Suprapubic skin (tissue), 4 donors: ENCODE results near the gene MCEMP1. TPM values are rescaled to one million over a fixed set of nuclear protein-coding genes. Genes with fewer than 3 reads are reported as not detected.

ENCODE experiments used
- DNase-seq, 2 donors: peaks; one replicate each; pipeline ENCODE4 v3.0.0-alpha.2; 2019; ENCODE audit warnings: low spot score in 2 of 2
- H3K27ac ChIP-seq: fragments of 200-600 bp; sonication (generic); one replicate; pipeline ENCODE4 v1.5.1; 2019
- H3K27me3 ChIP-seq: fragments of 200-600 bp; sonication (generic); one replicate; pipeline ENCODE4 v1.5.1; 2019
- H3K36me3 ChIP-seq: fragments of 200-600 bp; sonication (generic); one replicate; pipeline ENCODE4 v1.5.1; 2019
- H3K4me1 ChIP-seq: fragments of 200-600 bp; sonication (generic); one replicate; pipeline ENCODE4 v1.5.1; 2019
- H3K4me3 ChIP-seq: fragments of 200-600 bp; sonication (generic); one replicate; pipeline ENCODE4 v1.5.1; 2019; ENCODE audit warnings: mild to moderate bottlenecking
- H3K9me3 ChIP-seq: fragments of 200-600 bp; sonication (generic); one replicate; pipeline ENCODE4 v1.5.1; 2019
- EP300 ChIP-seq: sonication (generic); formaldehyde crosslinking; IDR thresholded peaks from one replicate; pipeline ENCODE4 v1.6.1; 2017; ENCODE audit warnings: antibody characterized with exemption
- POLR2A ChIP-seq, 2 donors: fragments of 450-650 bp; IDR thresholded peaks; one replicate each; pipeline ENCODE4 v1.6.1; 2017; ENCODE audit warnings: antibody characterized with exemption in 2 of 2, mild to moderate bottlenecking in 2 of 2, moderate library complexity in 2 of 2
- POLR2AphosphoS5 ChIP-seq, 3 donors: sonication (generic); formaldehyde crosslinking; IDR thresholded peaks; one replicate each; pipeline ENCODE4 v1.6.1; 2017; ENCODE audit warnings: antibody characterized with exemption in 3 of 3
- WGBS: methylation state at CpG from one replicate; pipeline ENCODE4 v1.1.5; 2018; 5-methylcytosine and 5-hydroxymethylcytosine counted together
- total RNA-seq, 4 donors: library from RNA; depleted of rRNA; stranded (reverse); fragments of >200 nt; gene quantifications; one replicate each; pipeline ENCODE4 v1.1.0, GENCODE V29; 2016
- TF ChIP-seq, protein P1 (sequence below), 2 donors: fragments of 200-600 bp in 1 of 2; fragments of 450-650 bp in 1 of 2; sonication (generic) in 1 of 2; IDR thresholded peaks; one replicate each; pipeline ENCODE4 v1.5.1; 2016 to 2019; ENCODE audit warnings: antibody characterized with exemption in 2 of 2, mild to moderate bottlenecking in 1 of 2, moderate library complexity in 1 of 2

MCEMP1 gene
- total RNA-seq, 4 donors from 2014 or later = 1.4 TPM; not detected in 3

DNA sequence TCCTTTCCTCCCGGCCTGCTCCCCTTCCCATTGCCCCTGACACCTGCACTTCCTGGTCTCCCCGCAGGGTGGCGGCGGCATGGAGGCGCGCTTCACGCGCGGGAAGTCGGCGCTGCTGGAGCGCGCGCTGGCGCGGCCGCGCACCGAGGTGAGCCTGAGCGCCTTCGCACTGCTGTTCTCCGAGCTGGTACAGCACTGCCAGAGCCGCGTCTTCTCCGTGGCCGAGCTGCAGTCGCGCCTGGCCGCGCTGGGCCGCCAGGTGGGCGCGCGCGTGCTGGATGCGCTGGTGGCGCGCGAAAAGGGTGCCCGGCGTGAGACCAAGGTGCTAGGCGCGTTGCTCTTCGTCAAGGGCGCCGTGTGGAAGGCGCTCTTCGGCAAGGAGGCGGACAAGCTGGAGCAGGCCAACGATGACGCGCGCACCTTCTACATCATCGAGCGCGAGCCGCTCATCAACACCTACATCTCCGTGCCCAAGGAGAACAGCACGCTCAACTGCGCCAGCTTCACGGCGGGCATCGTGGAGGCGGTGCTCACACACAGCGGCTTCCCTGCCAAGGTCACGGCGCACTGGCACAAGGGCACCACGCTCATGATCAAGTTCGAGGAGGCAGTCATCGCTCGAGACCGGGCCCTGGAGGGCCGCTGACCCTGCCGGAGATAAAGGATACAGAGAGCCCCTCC, 5.4 kb downstream of the MCEMP1 start:
- Histone ChIP-seq H3K27me3 (peaks cover 12% of the 10 kb centered on the region), H3K4me3 (peak overlapping the region; percentile 95), H3K4me1 (peaks cover 36% of the 10 kb centered on the region), H3K9me3 (no peaks in the 10 kb centered on the region), H3K27ac (no peak overlapping the region), H3K36me3 (peaks cover 27% of the 10 kb centered on the region)
- DNase-seq = no peak
- no peak for TF ChIP-seq EP300
- WGBS = 88% methylated on average over 47 of the region's 74 CpGs

DNA sequence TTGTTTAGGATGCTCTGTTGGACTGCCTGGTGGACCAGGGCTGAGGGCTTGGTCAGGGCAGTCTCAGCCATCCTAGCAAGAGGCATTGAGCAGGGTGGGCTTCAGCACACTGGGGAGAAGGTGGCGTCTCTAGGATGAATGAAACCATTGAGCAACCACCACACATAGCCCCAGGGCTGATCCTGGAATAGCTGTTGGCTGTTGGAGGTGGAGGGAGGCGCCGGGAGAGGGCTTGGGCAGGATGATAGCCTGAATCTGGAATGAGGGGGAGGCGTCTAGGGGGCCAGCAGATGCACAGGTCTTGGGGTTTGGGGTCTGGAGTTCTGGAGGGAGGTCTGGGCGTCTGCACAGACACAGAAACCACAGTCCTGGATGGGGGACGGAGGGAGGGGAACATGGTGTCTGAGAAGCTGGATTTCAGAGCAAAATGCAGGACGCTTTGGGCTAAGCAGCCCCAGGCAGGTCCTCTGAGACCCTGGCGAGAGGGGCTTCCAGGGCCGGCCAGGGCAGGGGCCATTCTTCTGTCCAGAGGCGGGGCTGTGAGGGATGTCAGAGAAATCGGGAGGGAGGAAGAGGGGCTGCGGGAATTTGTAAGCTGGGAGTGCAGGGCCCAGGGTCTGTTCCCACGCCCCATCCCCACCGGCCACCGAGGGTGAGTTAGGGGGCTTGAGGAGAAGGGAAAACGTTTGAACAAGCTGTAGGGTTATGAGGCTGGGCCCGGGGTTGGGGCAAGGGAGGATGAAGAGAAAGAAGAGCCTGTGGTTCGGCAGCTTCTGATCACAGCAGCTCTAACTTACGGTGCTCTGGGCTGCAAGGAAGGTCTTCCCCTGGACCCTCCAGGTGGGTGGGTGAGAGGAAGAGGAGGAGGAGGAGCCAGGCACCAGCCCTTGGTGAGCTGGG, 8.9 kb downstream of the MCEMP1 start:
- no peak overlapping the region for H3K4me3 ChIP-seq
- no peak overlapping the region for H3K27ac ChIP-seq
- TF ChIP-seq POLR2AphosphoS5 (IDR thresholded peaks at IDR 0.05) = no peak
- TF ChIP-seq, protein P1, sequence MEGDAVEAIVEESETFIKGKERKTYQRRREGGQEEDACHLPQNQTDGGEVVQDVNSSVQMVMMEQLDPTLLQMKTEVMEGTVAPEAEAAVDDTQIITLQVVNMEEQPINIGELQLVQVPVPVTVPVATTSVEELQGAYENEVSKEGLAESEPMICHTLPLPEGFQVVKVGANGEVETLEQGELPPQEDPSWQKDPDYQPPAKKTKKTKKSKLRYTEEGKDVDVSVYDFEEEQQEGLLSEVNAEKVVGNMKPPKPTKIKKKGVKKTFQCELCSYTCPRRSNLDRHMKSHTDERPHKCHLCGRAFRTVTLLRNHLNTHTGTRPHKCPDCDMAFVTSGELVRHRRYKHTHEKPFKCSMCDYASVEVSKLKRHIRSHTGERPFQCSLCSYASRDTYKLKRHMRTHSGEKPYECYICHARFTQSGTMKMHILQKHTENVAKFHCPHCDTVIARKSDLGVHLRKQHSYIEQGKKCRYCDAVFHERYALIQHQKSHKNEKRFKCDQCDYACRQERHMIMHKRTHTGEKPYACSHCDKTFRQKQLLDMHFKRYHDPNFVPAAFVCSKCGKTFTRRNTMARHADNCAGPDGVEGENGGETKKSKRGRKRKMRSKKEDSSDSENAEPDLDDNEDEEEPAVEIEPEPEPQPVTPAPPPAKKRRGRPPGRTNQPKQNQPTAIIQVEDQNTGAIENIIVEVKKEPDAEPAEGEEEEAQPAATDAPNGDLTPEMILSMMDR (IDR thresholded peaks at IDR 0.05) = no peak
- no peak for TF ChIP-seq POLR2A (IDR thresholded peaks at IDR 0.05)
- TF ChIP-seq EP300 = no peak
- peaks cover 27% of the 10 kb centered on the region for H3K36me3 ChIP-seq
- no peaks in the 10 kb centered on the region for H3K9me3 ChIP-seq
- 57% methylated on average over 19 of the region's 19 CpGs for WGBS
- H3K27me3 ChIP-seq = peaks cover 11% of the 10 kb centered on the region
- DNase-seq = no peak
- H3K4me1 ChIP-seq = peaks cover 19% of the 10 kb centered on the region

DNA sequence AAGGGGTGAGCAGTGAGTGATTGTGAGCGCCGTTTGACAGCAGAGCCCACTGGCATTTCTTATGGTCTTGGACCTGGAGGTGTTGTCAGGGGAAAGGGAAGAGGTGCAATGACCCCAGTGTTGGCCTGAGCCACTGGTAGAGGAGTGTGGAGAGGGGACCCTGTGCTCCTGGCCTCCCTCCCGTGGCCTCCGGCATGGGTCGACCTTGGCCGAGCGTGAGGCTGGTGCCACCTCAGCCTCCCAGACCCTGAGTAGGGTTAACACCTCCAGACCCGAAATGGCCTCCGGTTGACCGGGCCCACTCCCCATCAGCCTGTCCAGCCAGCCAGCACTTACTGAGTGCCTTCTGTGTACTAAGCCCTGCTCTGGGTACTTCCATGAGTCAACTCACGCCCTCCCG, 10.3 kb downstream of the MCEMP1 start:
- Histone ChIP-seq H3K4me1 (peaks cover 7% of the 10 kb centered on the region), H3K27ac (no peak overlapping the region), H3K27me3 (peaks cover 14% of the 10 kb centered on the region), H3K4me3 (no peak overlapping the region), H3K36me3 (peaks cover 25% of the 10 kb centered on the region), H3K9me3 (no peaks in the 10 kb centered on the region)
- no peak for DNase-seq
- TF ChIP-seq POLR2A (IDR thresholded peaks at IDR 0.05) (no peak), POLR2AphosphoS5 (IDR thresholded peaks at IDR 0.05) (no peak), EP300 (no peak)
- TF ChIP-seq, protein P1 (IDR thresholded peaks at IDR 0.05) = no peak
- 79% methylated on average over 5 of the region's 12 CpGs for WGBS

DNA sequence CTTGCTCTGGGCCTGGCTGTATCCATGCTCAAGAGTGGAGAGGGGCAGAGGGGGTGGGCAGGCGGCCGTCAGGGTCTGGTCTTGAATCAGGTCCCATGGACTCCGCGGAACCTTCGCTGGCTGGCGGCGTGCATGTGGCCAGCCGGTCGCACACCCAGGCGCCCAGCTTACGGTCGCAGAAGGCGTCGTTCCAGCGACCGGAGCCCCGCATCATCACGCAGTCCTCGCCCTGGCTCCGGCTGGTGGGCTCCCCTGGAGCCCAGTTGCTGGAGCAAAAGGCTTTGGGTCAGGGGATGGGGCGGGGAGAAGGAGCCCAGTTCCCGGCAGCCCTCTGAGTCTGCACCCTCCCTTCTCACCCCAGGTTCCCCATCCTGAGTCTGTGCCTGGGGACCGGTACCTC, 12.3 kb downstream of the MCEMP1 start:
- no peak for DNase-seq
- TF ChIP-seq, protein P1 (IDR thresholded peaks at IDR 0.05) = no peak
- TF ChIP-seq POLR2A (IDR thresholded peaks at IDR 0.05) (no peak), POLR2AphosphoS5 (IDR thresholded peaks at IDR 0.05) (no peak), EP300 (no peak)
- Histone ChIP-seq H3K9me3 (no peaks in the 10 kb centered on the region), H3K27me3 (peaks cover 14% of the 10 kb centered on the region), H3K4me1 (peaks cover 5% of the 10 kb centered on the region), H3K27ac (no peak overlapping the region), H3K4me3 (no peak overlapping the region), H3K36me3 (peaks cover 6% of the 10 kb centered on the region)
- WGBS = 35% methylated on average over 19 of the region's 23 CpGs

DNA sequence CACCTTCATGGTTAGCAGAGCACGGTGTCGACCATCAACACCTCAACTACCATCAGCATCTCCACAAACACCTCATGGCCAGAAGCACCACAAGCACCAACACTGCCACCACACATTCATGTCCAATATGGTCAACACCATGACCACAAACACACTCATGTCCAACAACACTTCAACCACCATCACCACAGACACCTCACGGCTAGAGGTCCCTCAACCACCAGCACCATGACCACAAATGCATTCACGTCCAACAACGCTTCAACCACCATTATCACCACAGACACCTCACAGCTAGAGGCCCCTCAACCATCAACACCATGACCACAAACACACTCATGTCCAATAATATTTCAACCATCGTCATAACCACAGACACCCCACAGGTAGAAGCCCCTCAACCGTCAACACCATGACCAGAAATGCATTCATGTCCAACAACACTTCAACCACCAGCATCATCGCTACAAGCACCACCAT, 13.9 kb downstream of the MCEMP1 start:
- no peaks in the 10 kb centered on the region for H3K9me3 ChIP-seq
- 80% methylated on average over 8 of the region's 8 CpGs for WGBS
- DNase-seq = no peak

More for the DNA sequence above, 13.9 kb downstream of the MCEMP1 start:
- Histone ChIP-seq H3K27me3 (peaks cover 14% of the 10 kb centered on the region), H3K27ac (no peak overlapping the region), H3K4me3 (no peak overlapping the region), H3K4me1 (peaks cover under 1% of the 10 kb centered on the region), H3K36me3 (no peaks in the 10 kb centered on the region)
- TF ChIP-seq, protein P1 (IDR thresholded peaks at IDR 0.05) = no peak
- TF ChIP-seq POLR2A (IDR thresholded peaks at IDR 0.05) (no peak), EP300 (no peak), POLR2AphosphoS5 (IDR thresholded peaks at IDR 0.05) (no peak)
